Right renal cortex interstitium (tissue), 3 donors: ENCODE data around the gene ULBP1. TPM values are rescaled to one million over a fixed set of nuclear protein-coding genes. Genes with fewer than 3 reads are reported as not detected.
"Not testable (repeated sequence)": the region's sequence is repeated elsewhere in the genome, so short reads cannot be mapped to it uniquely, and the experiment has no call there.

ENCODE experiments used
- DNase-seq, 3 donors: peaks; one replicate each; pipeline ENCODE4 v3.0.0-alpha.2; 2013; ENCODE audit warnings: low read depth in 3 of 3, low spot score in 2 of 3
- polyA plus RNA-seq, 3 donors: library from polyadenylated mRNA; unstranded; fragments of 120-200 nt; gene quantifications; one replicate each; pipeline ENCODE4 v1.2.1, GENCODE V29; 2013; ENCODE audit not compliant: insufficient read length in 3 of 3

Gene ULBP1
- polyA plus RNA-seq, 3 donors, result 1.7 to 2.0 (median 1.9) TPM

GRCh38 chr6:150002710-150003109 lies 39.0 kb downstream of the ULBP1 start:
- DNase-seq, result no peak

GRCh38 chr6:150003599-150003998 lies 39.9 kb downstream of the ULBP1 start:
- not testable (repeated sequence) for DNase-seq

- no peak for DNase-seq
These were observed 40.5 kb downstream of the ULBP1 start for GRCh38 chr6:150004101-150004782.

GRCh38 chr6:150004783-150005717 lies 41.3 kb downstream of the ULBP1 start:
- peak; percentile 72 to 80 (median 78) for DNase-seq

GRCh38 chr6:150005761-150006651 lies 42.3 kb downstream of the ULBP1 start:
- no peak for DNase-seq

- DNase-seq, result no peak
These were observed 43.3 kb downstream of the ULBP1 start for GRCh38 chr6:150006961-150007464.

- DNase-seq, result no peak
These were observed 44.8 kb downstream of the ULBP1 start for GRCh38 chr6:150008588-150008987.

GRCh38 chr6:150012846-150013784 lies 49.4 kb downstream of the ULBP1 start:
- DNase-seq, result not testable (repeated sequence)

GRCh38 chr6:150013785-150014622 lies 50.3 kb downstream of the ULBP1 start:
- DNase-seq, result not testable (repeated sequence)

- DNase-seq, result not testable (repeated sequence)
These were observed 51.0 kb downstream of the ULBP1 start for GRCh38 chr6:150014623-150015280.

- DNase-seq, result not testable (repeated sequence)
These were observed 51.7 kb downstream of the ULBP1 start for GRCh38 chr6:150015281-150016001.

GRCh38 chr6:150016324-150017185 lies 52.8 kb downstream of the ULBP1 start:
- DNase-seq, result peak in 1 of 3 donors; percentile 53

- not testable (repeated sequence) for DNase-seq
These were observed 53.4 kb downstream of the ULBP1 start for GRCh38 chr6:150017186-150017521.

- no peak for DNase-seq
These were observed 55.3 kb downstream of the ULBP1 start for GRCh38 chr6:150018846-150019580.

- DNase-seq, result not testable (repeated sequence)
These were observed 58.1 kb downstream of the ULBP1 start for GRCh38 chr6:150021870-150022269.
